ENCODE data around the gene MYDGF.

DNA sequence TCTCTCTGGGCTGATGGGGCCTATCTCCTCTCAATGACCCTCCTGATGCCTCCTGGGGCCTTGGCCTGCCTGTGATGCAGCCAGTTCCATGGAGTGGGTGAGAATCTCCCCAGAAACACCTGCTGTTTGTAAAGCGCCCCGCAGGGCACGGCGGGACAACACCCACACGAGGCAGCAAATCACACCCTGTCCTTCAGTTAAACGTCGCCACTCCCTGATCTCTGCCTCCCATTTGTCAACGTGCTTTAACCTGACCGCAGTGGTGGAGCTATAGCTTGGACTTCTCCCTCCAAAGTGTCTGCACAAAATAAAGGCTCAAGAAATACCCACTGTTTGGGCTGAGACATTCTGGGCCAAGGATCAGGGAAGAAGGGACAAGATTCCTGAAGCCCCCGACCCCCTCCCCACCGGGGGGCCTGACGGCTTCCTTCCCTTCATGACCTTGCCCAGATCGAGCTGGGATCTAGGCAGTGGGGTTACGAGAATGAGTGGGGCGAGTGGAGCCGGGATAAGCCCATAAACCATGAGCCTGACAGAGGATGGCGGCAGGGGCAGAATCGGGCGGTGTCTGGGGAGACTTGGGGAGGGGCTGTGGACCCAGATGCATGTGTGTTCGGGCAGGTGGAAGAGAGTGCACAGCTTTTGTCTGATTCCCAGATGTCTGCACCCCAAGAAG lies 8.0 kb downstream of the MYDGF start:
- TF ChIP-seq YY1 (tag by site-specific recombination; IDR thresholded peaks at IDR 0.05) (no peak), ZFP37 (tag by site-specific recombination; IDR thresholded peaks at IDR 0.05) (no peak), ZEB2 (tag by site-specific recombination; IDR thresholded peaks at IDR 0.05) (no peak), ZNF184 (tag by site-specific recombination; IDR thresholded peaks at IDR 0.05) (no peak), ZNF324 (tag by site-specific recombination; IDR thresholded peaks at IDR 0.05) (no peak), ZNF600 (tag by site-specific recombination; IDR thresholded peaks at IDR 0.05) (no peak), ZBTB8A (tag by site-specific recombination; IDR thresholded peaks at IDR 0.05) (no peak), KLF8 (tag by site-specific recombination; IDR thresholded peaks at IDR 0.05) (no peak), TRIM28 (IDR thresholded peaks at IDR 0.05; ENCODE audit: borderline replicate concordance, low read length) (no peak)
- TF ChIP-seq, protein P1, sequence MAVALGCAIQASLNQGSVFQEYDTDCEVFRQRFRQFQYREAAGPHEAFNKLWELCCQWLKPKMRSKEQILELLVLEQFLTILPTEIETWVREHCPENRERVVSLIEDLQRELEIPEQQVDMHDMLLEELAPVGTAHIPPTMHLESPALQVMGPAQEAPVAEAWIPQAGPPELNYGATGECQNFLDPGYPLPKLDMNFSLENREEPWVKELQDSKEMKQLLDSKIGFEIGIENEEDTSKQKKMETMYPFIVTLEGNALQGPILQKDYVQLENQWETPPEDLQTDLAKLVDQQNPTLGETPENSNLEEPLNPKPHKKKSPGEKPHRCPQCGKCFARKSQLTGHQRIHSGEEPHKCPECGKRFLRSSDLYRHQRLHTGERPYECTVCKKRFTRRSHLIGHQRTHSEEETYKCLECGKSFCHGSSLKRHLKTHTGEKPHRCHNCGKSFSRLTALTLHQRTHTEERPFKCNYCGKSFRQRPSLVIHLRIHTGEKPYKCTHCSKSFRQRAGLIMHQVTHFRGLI (tag by site-specific recombination; IDR thresholded peaks at IDR 0.05), result no peak
- TF ChIP-seq, protein P2, sequence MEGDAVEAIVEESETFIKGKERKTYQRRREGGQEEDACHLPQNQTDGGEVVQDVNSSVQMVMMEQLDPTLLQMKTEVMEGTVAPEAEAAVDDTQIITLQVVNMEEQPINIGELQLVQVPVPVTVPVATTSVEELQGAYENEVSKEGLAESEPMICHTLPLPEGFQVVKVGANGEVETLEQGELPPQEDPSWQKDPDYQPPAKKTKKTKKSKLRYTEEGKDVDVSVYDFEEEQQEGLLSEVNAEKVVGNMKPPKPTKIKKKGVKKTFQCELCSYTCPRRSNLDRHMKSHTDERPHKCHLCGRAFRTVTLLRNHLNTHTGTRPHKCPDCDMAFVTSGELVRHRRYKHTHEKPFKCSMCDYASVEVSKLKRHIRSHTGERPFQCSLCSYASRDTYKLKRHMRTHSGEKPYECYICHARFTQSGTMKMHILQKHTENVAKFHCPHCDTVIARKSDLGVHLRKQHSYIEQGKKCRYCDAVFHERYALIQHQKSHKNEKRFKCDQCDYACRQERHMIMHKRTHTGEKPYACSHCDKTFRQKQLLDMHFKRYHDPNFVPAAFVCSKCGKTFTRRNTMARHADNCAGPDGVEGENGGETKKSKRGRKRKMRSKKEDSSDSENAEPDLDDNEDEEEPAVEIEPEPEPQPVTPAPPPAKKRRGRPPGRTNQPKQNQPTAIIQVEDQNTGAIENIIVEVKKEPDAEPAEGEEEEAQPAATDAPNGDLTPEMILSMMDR (tag by site-specific recombination; IDR thresholded peaks at IDR 0.05), result no peak
